MCF 10A (cell line): ENCODE data around the gene TMED9. TPM values are rescaled to one million over a fixed set of nuclear protein-coding genes. Genes with fewer than 3 reads are reported as not detected.

Source experiments
- BruUV-seq: library from RNA; stranded (reverse); fragments of 400-500 nt; replicated peaks from 2 replicates; lab custom pipeline; 2021; lab: Mats Ljungman, UMichigan
- CTCF ChIA-PET: fragments of 300-600 bp; sonication (Branson Sonifier 250); formaldehyde crosslinking; extraction: SDS; loops from one replicate; lab custom pipeline; 2021; ENCODE audit warnings: antibody characterized with exemption, inconsistent platforms; lab: Yijun Ruan, JAX
- POLR2A ChIA-PET: fragments of 300-600, 350-650 bp; sonication (Branson Sonifier 250); formaldehyde crosslinking; extraction: SDS; loops from one replicate; lab custom pipeline; 2020; ENCODE audit warnings: antibody characterized with exemption, inconsistent platforms; lab: Yijun Ruan, JAX
- DNase-seq: peaks from one replicate; pipeline ENCODE4 v3.0.0-alpha.2; 2018; ENCODE audit not compliant: unreplicated experiment
- H3K27ac Mint-ChIP-seq: one replicate; pipeline ENCODE4 v1.8.0; 2022; ENCODE audit warnings: mild to moderate bottlenecking, low read depth, mixed read lengths; ENCODE audit not compliant: unreplicated experiment
- H3K27me3 Mint-ChIP-seq: one replicate; pipeline ENCODE4 v1.8.0; 2022; ENCODE audit warnings: mixed read lengths; ENCODE audit not compliant: insufficient read depth, unreplicated experiment
- H3K36me3 Mint-ChIP-seq: one replicate; pipeline ENCODE4 v1.8.0; 2022; ENCODE audit warnings: mild to moderate bottlenecking, moderate library complexity, mixed read lengths; ENCODE audit not compliant: insufficient read depth, unreplicated experiment
- H3K4me1 Mint-ChIP-seq: one replicate; pipeline ENCODE4 v1.8.0; 2022; ENCODE audit warnings: mixed read lengths; ENCODE audit not compliant: insufficient read depth, unreplicated experiment
- H3K4me3 Mint-ChIP-seq: one replicate; pipeline ENCODE4 v1.8.0; 2022; ENCODE audit warnings: mild to moderate bottlenecking, moderate library complexity, mixed read lengths; ENCODE audit not compliant: unreplicated experiment
- H3K9me3 Mint-ChIP-seq: one replicate; pipeline ENCODE4 v1.8.0; 2022; ENCODE audit warnings: mixed read lengths; ENCODE audit not compliant: unreplicated experiment
- CTCF ChIP-seq: fragments of 200-600 bp; IDR thresholded peaks from one replicate; pipeline ENCODE4 v1.8.0; 2022; ENCODE audit warnings: antibody characterized with exemption, mild to moderate bottlenecking; ENCODE audit not compliant: unreplicated experiment
- intact Hi-C: fragments of 100-400 bp; cut with micrococcal nuclease; formaldehyde crosslinking; loops from 2 replicates; pipeline ENCODE4 v1.14.1; 2022
- total RNA-seq: library from RNA; stranded (reverse); gene quantifications from 2 replicates; pipeline ENCODE4 v1.2.3, GENCODE V29; 2022

Gene TMED9
- total RNA-seq, 1 experiment from 2014 or later: 301 TPM

DNA sequence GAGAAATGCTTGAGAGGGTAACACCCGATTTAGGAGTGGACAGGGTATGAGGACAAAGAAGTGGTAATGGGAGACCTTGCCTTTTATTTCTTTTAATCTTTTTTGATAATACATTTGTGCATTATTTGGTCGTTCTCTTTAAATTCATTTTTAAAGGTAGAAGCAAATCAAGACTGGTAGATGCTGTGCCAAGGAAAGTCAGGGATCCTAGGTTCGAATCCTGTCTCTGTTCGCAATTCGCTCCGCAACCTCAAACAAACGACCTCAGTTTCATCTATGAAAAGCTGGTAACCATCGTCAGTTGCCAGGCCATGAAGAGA is 353 bp upstream of the TMED9 start:
- Mint-ChIP-seq H3K4me1 (peaks cover 7% of the 10 kb centered on the region), H3K9me3 (no peaks in the 10 kb centered on the region), H3K27me3 (peaks cover 39% of the 10 kb centered on the region), H3K27ac (peak overlapping the region; percentile 96), H3K36me3 (peaks cover 44% of the 10 kb centered on the region), H3K4me3 (peak overlapping the region; percentile 85)
- POLR2A ChIA-PET: interaction anchor here (0.7 to 2.7 kb wide), 14 partner anchors 9 to 282 kb away, joined by 3 to 55 read pairs (median 4); partner anchors contain the start of genes B4GALT7, DDX41 and FAM193B
- TF ChIP-seq CTCF: no peak
- CTCF ChIA-PET: interaction anchor here (1.4 to 2.5 kb wide), 3 partner anchors 16 to 91 kb away, joined by 4 to 9 read pairs (median 4); no protein-coding TSS in a partner anchor
- no peak for DNase-seq
- intact Hi-C loops: loop anchor here (1.0 to 5.0 kb wide), 3 partner anchors 30 to 89 kb away; no protein-coding TSS in a partner anchor
- no TSS peak for BruUV-seq

DNA sequence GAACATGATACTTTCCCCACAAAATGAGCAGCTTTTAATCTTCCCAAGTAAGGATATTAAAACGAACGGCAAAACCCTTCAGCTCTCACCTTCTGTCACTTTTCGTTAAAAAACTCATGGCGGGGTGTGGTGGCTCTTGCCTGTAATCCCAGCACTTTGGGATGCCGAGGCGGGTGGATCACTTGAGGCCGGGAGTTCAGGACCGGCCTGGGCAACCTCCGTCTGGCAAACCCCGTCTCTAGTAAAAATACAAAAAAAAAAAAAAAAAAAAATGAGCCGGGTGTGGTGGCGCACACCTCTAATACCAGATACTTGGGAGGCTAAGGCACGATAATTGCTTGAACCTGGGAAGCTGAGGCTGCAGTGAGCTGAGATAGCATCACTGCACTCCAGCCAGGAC is 902 bp downstream of the TMED9 start:
- peak overlapping the region; percentile 85 for H3K4me3 Mint-ChIP-seq
- DNase-seq: no peak
- POLR2A ChIA-PET: interaction anchor here (0.9 to 2.7 kb wide), 10 partner anchors 7 to 189 kb away, joined by 3 to 55 read pairs (median 6); partner anchors contain the start of genes B4GALT7 and DDX41
- intact Hi-C loops: loop anchor here (1.0 to 5.0 kb wide), 3 partner anchors 32 to 91 kb away; no protein-coding TSS in a partner anchor
- H3K36me3 Mint-ChIP-seq: peaks cover 48% of the 10 kb centered on the region
- CTCF ChIA-PET: interaction anchor here (0.6 to 2.5 kb wide), 9 partner anchors 8 to 745 kb away, joined by 3 to 9 read pairs (median 4); no protein-coding TSS in a partner anchor
- BruUV-seq: no TSS peak
- no peak for TF ChIP-seq CTCF
- H3K27me3 Mint-ChIP-seq: peaks cover 36% of the 10 kb centered on the region
- H3K9me3 Mint-ChIP-seq: no peaks in the 10 kb centered on the region
- peaks cover 7% of the 10 kb centered on the region for H3K4me1 Mint-ChIP-seq
- H3K27ac Mint-ChIP-seq: peak overlapping the region; percentile 96

GRCh38 chr5:177593511-177593910 is 1.5 kb downstream of the TMED9 start:
- H3K36me3 Mint-ChIP-seq: peaks cover 48% of the 10 kb centered on the region
- intact Hi-C loops: loop anchor here (5.0 kb wide), 2 partner anchors 46 to 91 kb away; no protein-coding TSS in a partner anchor
- POLR2A ChIA-PET: interaction anchor here (1.6 to 2.7 kb wide), 3 partner anchors 14 to 48 kb away, joined by 5 to 55 read pairs (median 24); no protein-coding TSS in a partner anchor

More at GRCh38 chr5:177593511-177593910, 1.5 kb downstream of the TMED9 start:
- H3K27me3 Mint-ChIP-seq: peaks cover 30% of the 10 kb centered on the region
- no peak for TF ChIP-seq CTCF
- peak overlapping the region; percentile 16 for H3K27ac Mint-ChIP-seq
- BruUV-seq: no TSS peak
- H3K4me3 Mint-ChIP-seq: peak overlapping the region; percentile 85
- no peak for DNase-seq
- H3K9me3 Mint-ChIP-seq: no peaks in the 10 kb centered on the region
- peaks cover 11% of the 10 kb centered on the region for H3K4me1 Mint-ChIP-seq
- CTCF ChIA-PET: interaction anchor here (0.6 to 2.5 kb wide), 3 partner anchors 14 to 745 kb away, joined by 3 to 9 read pairs (median 4); no protein-coding TSS in a partner anchor
